Muscle layer of colon (tissue), 2 donors: ENCODE data around the gene CDK1.

Source experiments
- H3K27ac ChIP-seq: one replicate; pipeline ENCODE4 v1.7.0; 2013; ENCODE audit warnings: low read depth, mild to moderate bottlenecking, low read length, moderate library complexity
- H3K27me3 ChIP-seq, 2 donors: one replicate each; pipeline ENCODE4 v1.7.0; 2013; ENCODE audit warnings: low read length in 2 of 2, mild to moderate bottlenecking in 2 of 2; ENCODE audit not compliant: insufficient read depth in 2 of 2, control insufficient read depth in 1 of 2
- H3K36me3 ChIP-seq: one replicate; pipeline ENCODE4 v1.7.0; 2013; ENCODE audit warnings: mild to moderate bottlenecking, low read length; ENCODE audit not compliant: insufficient read depth
- H3K4me1 ChIP-seq: one replicate; pipeline ENCODE4 v1.7.0; 2013; ENCODE audit warnings: mild to moderate bottlenecking, low read length; ENCODE audit not compliant: insufficient read depth
- H3K4me3 ChIP-seq, 2 donors: one replicate each; pipeline ENCODE4 v1.7.0; 2013; ENCODE audit warnings: low read length in 2 of 2, low read depth in 1 of 2, mild to moderate bottlenecking in 1 of 2, moderate library complexity in 1 of 2
- H3K9ac ChIP-seq: one replicate; pipeline ENCODE4 v1.7.0; 2013; ENCODE audit warnings: low read length
- H3K9me3 ChIP-seq: one replicate; pipeline ENCODE4 v1.7.0; 2013; ENCODE audit warnings: mild to moderate bottlenecking, low read length
- donor health status: abdominal sarcoma.
- donor health status: Adenocarcinoma of cecum.

Gene CDK1

DNA sequence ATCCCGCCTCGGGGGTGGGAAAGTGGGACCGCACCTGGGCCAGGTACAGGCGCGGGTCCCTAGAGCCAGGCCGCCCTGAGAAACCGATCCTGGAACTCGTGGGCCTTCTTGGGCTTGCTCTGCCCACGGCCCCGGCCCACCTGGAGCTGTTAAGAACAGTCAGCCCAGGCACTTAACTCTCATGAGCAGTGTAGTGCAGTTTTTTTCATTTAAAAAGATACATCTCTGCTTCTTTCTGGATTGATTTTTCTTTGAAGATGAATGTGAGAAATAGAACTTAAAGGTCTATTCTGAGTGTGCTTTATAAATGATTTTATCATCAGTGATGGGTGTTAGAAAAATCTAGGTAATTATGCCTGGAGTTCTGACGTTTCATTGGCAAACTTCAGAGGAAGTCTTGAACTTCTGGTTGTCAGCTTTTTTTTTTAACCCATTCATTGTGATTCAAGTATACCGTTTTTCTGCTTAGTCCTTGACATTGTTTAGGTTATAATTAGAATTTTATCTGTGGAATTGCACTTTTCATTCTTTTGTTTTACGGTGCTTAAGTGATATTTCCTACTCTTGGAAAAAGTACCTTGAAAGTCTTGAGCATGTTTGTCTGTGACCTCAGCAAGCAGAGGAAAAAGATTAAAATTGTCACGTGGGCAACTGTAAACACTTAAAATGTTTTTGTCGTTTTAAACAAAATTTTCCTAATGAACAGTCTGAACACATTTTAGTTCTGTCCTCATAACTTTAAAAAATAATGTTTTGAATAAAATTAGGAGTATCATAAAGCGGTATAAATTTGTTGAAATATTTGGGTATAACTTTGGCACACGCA is 906 bp downstream of the CDK1 start:
- Histone ChIP-seq H3K27ac (no peak overlapping the region), H3K27me3 (no peaks in the 10 kb centered on the region), H3K9ac (no peak overlapping the region)

DNA sequence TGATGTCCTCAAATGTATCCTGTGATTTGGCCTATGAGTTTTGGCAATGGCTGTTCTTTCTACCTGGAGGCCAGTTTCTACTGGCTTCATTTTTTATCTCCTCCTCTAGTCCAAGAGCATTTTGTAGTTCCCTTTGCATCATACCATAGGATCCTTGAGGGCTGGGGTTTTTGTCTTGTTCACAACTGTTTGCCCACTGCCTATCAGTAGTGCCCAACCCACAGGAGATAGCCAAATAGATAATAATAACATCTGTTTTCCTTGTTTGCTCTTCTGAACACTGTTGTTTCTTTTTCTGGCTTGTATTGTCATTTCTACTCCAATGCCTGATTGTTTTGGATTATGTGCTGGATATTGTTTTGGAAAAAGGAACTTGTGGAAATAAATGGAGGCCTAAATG is 3.4 kb downstream of the CDK1 start:
- Histone ChIP-seq H3K9me3 (no peaks in the 10 kb centered on the region), H3K27ac (no peak overlapping the region), H3K36me3 (no peaks in the 10 kb centered on the region), H3K4me1 (no peaks in the 10 kb centered on the region), H3K4me3 (no peak overlapping the region), H3K9ac (no peak overlapping the region), H3K27me3 (no peaks in the 10 kb centered on the region)

More for the DNA sequence above, 906 bp downstream of the CDK1 start:
- peak overlapping the region in 1 of 2 donors; percentile 61 for H3K4me3 ChIP-seq
- H3K36me3 ChIP-seq: no peaks in the 10 kb centered on the region
- no peaks in the 10 kb centered on the region for H3K4me1 ChIP-seq
- no peaks in the 10 kb centered on the region for H3K9me3 ChIP-seq

GRCh38 chr10:60784641-60785040 is 6.4 kb downstream of the CDK1 start:
- H3K4me1 ChIP-seq: no peaks in the 10 kb centered on the region
- no peak overlapping the region for H3K4me3 ChIP-seq
- no peak overlapping the region for H3K27ac ChIP-seq
- H3K9me3 ChIP-seq: no peaks in the 10 kb centered on the region
- no peaks in the 10 kb centered on the region for H3K36me3 ChIP-seq
- H3K27me3 ChIP-seq: no peaks in the 10 kb centered on the region
- no peak overlapping the region for H3K9ac ChIP-seq

DNA sequence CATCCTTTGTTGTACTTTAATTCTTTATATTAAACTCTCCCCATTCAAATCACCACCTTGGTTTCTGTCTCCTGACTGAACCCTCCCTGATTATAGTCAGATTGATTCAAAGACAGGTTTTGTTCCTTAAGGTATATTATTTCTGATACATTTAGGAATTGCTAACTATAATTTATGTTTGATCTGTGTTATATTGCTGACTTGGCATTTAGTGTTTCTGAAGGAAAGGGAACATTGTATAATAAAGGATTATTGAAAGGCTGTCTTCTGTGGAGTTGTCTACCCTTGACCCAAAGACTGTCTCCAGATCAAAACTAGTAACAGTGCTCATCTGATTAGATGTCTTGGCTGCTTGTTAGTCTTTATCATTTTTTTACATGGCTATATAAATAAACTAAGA is 10.3 kb downstream of the CDK1 start:
- Histone ChIP-seq H3K36me3 (no peaks in the 10 kb centered on the region), H3K9ac (no peak overlapping the region), H3K9me3 (no peaks in the 10 kb centered on the region), H3K4me3 (no peak overlapping the region), H3K27me3 (no peaks in the 10 kb centered on the region), H3K27ac (no peak overlapping the region), H3K4me1 (no peaks in the 10 kb centered on the region)

DNA sequence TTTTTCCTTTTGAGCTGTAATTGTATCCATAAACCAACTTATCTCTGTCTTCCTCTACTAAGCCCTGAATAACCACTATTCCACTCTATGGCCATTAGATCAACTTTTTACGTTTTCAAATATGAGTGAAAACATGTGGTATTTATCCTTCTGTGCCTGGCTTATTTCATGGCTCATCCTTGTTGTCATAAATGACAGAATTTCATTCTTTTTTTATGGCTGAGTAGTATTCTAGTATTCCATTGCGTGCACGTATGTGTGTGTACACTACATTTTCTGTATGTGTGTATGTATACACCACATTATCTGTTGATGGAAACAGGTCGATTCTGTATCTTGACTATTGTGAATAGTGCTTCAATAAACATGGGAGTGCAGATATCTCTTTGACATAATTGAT is 11.1 kb downstream of the CDK1 start:
- Histone ChIP-seq H3K9ac (no peak overlapping the region), H3K36me3 (no peaks in the 10 kb centered on the region), H3K27ac (no peak overlapping the region), H3K4me1 (no peaks in the 10 kb centered on the region), H3K27me3 (no peaks in the 10 kb centered on the region), H3K9me3 (no peaks in the 10 kb centered on the region), H3K4me3 (no peak overlapping the region)

- Histone ChIP-seq H3K9me3 (no peaks in the 10 kb centered on the region), H3K9ac (no peak overlapping the region), H3K4me1 (no peaks in the 10 kb centered on the region), H3K27me3 (no peaks in the 10 kb centered on the region), H3K27ac (no peak overlapping the region), H3K4me3 (no peak overlapping the region), H3K36me3 (no peaks in the 10 kb centered on the region)
Measured at GRCh38 chr10:60794953-60795352, 16.7 kb downstream of the CDK1 start.

DNA sequence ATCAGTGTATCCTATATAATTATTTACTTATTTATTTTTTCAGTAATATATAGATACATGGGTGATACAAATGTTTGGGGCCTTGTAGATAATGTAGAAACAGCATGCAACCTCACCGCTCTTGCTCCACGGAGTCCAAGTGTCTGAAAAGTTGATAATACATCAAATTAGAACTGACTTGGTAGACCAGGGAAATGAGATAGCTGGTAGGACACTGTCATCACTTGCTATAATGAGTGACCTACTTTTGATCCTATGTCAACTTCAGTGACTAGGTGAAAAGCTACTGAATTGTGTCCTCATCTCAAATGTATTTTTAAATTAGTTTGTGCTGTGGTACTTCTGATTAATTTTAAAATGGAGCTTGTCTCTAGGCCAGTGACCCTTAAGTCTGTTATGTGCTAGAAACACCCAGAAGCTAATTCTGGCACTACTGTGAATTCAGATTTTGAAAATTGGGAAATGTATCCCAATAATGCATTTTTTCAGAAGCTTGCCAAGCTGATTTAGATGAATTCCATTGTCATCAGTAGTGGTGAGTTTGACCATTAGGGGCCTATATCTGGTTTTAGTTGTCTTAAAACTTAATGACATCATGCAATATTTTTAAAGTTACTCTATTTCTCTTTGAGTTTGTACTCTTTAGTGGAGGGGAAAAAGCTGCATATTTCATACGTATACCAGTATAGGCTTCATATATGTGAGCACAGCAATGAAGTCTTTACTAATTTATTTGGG is 17.4 kb downstream of the CDK1 start:
- Histone ChIP-seq H3K27ac (no peak overlapping the region), H3K4me3 (no peak overlapping the region), H3K9ac (no peak overlapping the region), H3K4me1 (no peaks in the 10 kb centered on the region), H3K36me3 (no peaks in the 10 kb centered on the region), H3K9me3 (no peaks in the 10 kb centered on the region), H3K27me3 (no peaks in the 10 kb centered on the region)

- Histone ChIP-seq H3K36me3 (no peaks in the 10 kb centered on the region), H3K9me3 (no peaks in the 10 kb centered on the region), H3K4me1 (peaks cover under 1% of the 10 kb centered on the region), H3K27ac (no peak overlapping the region), H3K9ac (no peak overlapping the region), H3K27me3 (no peaks in the 10 kb centered on the region), H3K4me3 (no peak overlapping the region)
Measured at GRCh38 chr10:60796481-60796880, 18.2 kb downstream of the CDK1 start.

GRCh38 chr10:60797200-60797599 is 18.9 kb downstream of the CDK1 start:
- H3K9ac ChIP-seq: no peak overlapping the region

GRCh38 chr10:60798031-60798430 is 19.8 kb downstream of the CDK1 start:
- H3K27me3 ChIP-seq: no peaks in the 10 kb centered on the region
- no peaks in the 10 kb centered on the region for H3K36me3 ChIP-seq
- no peaks in the 10 kb centered on the region for H3K9me3 ChIP-seq
- H3K4me3 ChIP-seq: no peak overlapping the region
- H3K9ac ChIP-seq: no peak overlapping the region
- H3K4me1 ChIP-seq: peaks cover 3% of the 10 kb centered on the region
- no peak overlapping the region for H3K27ac ChIP-seq

More at GRCh38 chr10:60797200-60797599, 18.9 kb downstream of the CDK1 start:
- no peaks in the 10 kb centered on the region for H3K9me3 ChIP-seq
- H3K27ac ChIP-seq: no peak overlapping the region
- no peaks in the 10 kb centered on the region for H3K27me3 ChIP-seq
- peaks cover 3% of the 10 kb centered on the region for H3K4me1 ChIP-seq
- H3K4me3 ChIP-seq: no peak overlapping the region
- H3K36me3 ChIP-seq: no peaks in the 10 kb centered on the region

- H3K4me1 ChIP-seq: peaks cover 3% of the 10 kb centered on the region
- H3K27me3 ChIP-seq: no peaks in the 10 kb centered on the region
- no peak overlapping the region for H3K9ac ChIP-seq
- H3K36me3 ChIP-seq: no peaks in the 10 kb centered on the region
- H3K9me3 ChIP-seq: no peaks in the 10 kb centered on the region
- no peak overlapping the region for H3K4me3 ChIP-seq
- no peak overlapping the region for H3K27ac ChIP-seq
Measured at GRCh38 chr10:60798870-60799269, 20.6 kb downstream of the CDK1 start.
